HG03139 (cell line): ENCODE data around the gene HGFAC.

ENCODE experiments used
- ATAC-seq: cut with Tn5 transposase; IDR thresholded peaks from one replicate; pipeline ENCODE4 v1.9.1; 2021; ENCODE audit not compliant: unreplicated experiment

HGFAC gene

DNA sequence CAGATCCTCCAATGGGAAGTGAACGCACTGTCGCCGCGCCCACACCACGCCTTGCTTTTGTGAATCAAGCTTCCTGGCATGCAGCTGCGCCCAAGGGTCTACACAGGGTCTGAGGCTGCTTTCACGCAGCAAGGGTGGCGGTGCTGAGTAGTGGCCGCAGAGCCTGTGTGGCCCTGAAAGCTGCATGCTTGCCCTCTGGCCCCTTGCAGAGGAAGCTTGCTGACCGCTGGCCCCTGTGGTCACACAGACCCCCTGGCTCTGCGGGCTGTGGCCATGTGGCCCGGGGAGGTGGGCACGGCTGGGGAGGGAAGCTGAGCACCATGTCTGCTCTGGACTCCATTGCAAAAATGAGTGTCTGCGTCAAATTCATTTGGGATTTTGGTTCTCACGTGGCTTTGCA lies 30.1 kb downstream of the HGFAC start:
- no peak for ATAC-seq

DNA sequence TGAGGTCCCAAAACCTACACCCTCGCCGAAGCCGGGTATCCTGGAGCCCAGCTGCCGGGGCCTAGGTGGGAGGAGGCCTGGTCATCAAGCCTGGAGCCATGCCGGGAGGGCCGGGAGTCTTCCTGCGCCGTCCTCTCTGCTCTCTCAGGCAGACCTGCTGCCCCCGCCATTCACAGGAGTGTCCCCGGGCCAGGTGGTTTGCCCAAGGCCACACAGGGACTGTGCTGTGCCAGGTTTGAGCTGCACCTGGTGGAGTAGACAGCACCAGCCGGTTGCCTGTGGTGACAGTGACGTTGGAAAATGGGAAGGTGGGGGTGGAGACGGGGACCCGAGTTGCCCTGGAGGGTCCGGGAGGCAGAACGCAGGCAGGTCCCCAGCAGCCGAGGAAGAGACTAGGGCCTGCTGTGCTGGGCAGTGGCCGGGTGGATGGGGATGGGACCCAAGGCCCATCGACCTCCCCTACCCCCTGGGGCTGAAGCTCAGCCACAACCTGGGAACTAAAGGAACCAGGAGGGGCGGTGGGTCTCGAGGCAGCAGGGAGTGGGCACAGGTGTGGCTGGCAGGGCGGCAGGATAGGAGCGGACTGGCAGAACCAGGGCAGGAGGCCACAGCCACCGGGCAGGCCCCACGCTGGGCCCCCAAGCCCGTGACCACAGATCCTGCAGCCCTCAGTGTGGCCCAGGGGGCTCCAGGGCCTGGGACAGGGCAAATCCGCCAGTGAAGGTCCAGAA lies 30.8 kb downstream of the HGFAC start:
- no peak for ATAC-seq

GRCh38 chr4:3473181-3473950 lies 31.6 kb downstream of the HGFAC start:
- ATAC-seq = no peak

DNA sequence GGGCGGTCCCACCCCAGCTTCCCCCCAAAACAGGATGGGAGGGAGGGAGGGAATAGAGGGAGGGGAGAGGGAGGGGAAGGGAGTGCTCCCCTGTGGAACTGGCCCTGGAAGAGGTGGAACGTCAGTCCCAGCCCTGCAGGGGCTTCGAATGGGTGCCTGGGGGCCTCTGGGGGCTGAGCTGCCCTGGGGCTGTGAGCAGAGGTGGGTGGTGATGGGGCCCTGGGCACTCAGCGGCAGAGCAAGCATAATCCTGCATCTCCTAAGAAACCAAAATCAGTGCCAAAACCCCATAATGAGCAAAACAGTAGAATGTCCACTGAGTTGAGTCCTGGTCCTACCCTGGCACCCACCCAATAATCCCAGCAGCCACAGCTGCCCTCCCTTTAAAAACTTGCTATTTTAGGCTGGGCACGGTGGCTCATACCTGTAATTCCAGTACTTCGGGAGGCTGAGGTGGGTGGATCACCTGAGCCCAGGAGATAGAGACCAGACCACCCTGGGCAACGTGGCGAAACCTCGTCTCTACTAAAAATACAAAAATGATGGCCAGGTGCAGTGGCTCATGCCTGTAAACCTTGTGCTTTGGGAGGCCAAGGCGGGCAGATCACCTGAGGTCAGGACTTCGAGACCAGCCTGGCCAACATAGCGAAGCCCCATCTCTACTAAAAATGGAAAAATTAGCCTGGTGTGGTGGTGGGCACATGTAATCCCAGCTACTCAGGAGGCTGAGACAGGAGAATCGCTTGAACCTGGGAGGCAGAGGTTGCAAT lies 32.4 kb downstream of the HGFAC start:
- no peak for ATAC-seq

DNA sequence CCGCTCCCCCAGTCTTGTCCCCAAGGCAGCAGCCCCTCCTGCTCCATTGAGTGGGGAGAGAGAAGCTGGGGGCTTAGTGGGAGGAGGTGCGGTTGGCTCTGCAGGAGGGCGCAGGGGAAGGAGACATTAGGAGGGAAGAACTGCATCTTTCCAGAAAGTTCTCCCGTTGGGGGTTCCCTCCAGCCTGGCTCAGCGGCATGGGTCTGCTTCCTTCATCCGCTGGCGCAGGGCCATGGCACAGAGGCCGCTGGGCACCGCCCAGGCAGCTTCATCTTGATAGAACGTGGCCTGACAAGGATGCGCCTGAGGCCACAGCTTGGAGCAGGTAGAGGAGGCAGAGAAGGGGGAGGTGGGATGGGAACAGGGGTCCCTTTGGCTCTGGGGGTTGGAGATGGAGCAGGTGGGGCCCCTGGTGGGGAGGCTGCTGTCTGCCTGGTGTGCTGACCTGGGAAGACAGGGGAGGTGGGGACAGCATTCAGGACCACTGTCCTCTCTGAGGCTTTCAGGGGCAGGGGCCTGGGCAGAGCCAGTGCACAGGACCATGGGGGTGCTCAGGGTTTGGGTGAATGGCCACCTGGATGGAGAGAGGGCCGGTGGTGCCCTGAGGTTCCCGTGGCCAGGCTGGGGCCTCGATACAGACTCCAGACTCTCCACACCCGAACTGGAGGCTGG lies 33.4 kb downstream of the HGFAC start:
- no peak for ATAC-seq

GRCh38 chr4:3475713-3476260 lies 34.0 kb downstream of the HGFAC start:
- ATAC-seq = no peak

GRCh38 chr4:3476341-3476747 lies 34.6 kb downstream of the HGFAC start:
- ATAC-seq = no peak

DNA sequence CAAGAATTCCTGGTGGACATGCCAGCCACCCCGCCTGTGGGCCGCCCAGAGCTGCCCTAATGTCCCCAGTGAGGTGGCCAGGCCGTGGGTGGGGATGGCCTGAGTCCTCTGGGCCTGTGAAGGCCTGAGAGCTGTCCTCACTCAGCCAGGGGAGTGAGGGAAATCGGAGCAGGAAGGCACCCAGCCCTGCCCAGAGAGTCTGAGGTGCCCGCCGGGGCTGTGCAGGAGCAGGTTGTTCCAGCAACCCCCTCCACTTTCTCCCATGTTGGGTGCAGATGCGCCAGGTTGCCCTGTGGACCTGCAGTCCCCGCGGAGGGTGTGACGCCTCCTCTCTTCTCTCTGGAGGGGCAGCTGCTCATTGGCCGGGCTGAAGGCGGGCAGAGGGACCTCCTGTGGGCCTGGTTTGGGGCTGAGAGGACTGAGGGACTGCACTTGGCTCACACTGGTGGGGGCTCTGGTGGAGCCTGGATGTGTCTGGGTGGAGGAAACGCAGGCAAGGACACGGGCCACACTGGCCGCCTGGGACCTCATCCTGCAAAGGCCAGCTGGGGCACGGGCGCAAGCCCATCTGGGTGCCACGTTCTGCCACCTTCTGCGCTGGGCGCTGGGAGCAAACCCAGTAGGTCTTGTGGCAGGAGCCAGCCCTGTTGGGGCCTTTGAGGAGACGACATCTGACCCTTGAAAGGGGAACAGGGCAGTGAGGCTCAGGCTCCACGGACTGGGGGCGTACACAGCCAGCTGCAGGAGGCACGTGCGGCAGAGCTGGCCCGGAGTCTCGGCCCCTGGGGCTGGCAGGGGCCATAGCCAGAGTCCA lies 35.4 kb downstream of the HGFAC start:
- ATAC-seq = no peak

DNA sequence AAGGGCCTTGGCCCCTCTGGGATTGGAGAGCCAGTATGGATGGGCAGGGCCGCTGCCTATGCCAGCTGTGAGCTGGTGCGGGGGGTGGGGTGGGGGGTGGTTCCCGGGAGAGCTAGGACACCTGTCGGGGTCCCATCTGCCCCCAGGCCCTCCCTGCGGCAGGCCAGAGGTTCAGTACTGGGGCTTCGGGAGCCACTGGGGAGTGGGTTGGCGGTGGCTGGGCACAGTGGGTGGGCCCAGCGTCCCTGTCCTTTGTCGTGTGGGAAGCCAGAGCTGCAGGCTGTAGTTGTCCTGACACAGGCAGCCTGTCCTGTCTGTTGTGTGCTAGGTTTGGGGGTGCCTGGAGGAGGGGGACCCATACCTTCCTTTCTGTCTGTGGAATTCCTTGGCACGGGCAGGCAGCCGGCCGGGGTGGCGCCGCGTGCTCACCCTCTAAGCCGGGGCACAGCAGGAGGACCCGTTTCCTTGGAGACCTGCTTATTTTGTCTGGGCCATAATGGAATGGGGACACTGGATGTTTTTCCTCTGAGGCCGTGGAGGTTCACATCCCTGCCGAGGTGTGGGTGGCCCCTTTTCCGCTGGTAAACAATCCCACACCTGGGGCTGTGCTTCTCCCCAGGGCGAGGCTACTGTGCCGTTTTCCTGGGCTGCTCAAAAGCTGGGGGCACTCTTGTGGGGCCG lies 36.1 kb downstream of the HGFAC start:
- ATAC-seq = no peak

- ATAC-seq = no peak
Observed at GRCh38 chr4:3478446-3479357, 36.9 kb downstream of the HGFAC start.

GRCh38 chr4:3479358-3480101 lies 37.8 kb downstream of the HGFAC start:
- no peak for ATAC-seq

DNA sequence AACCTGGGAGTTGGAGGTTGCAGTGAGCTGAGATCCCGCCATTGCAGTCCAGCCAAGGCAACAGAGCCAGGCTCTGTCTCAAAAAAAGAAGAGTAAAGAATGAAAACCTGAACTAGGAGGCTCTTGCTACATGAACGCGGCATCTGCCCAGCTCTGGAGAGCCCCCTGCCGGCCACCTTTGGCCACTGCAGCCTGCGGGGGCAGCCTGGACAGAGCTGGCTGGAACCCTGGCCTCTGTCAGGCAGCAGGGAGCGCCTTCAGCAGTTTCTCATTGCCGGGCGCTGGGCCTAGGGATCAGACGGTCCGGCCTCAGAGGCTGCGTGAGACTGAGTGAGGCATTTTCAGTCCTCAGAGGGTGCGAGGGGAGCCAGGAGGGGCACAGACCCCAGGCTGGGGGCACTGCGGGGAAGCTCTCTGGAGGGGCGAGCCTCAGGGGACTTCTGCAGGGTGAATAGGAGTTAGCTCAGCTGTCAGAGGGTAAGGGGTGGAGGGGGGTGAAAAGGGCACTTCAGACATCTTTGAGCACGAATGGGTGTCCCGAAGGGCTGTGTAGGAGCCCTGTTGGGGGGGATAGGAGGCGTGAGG lies 38.9 kb downstream of the HGFAC start:
- ATAC-seq = no peak

GRCh38 chr4:3481113-3481531 lies 39.4 kb downstream of the HGFAC start:
- no peak for ATAC-seq

- ATAC-seq = no peak
Observed at GRCh38 chr4:3481783-3482393, 40.1 kb downstream of the HGFAC start.

GRCh38 chr4:3482707-3483106 lies 40.9 kb downstream of the HGFAC start:
- ATAC-seq = no peak

- ATAC-seq = no peak
Observed at GRCh38 chr4:3483471-3483921, 41.7 kb downstream of the HGFAC start.
